HK-2 (cell line): ENCODE results near the gene ETNK1.
"Not testable (repeated sequence)": the region's sequence is repeated elsewhere in the genome, so short reads cannot be mapped to it uniquely, and the experiment has no call there.

Experiments used
- DNase-seq: peaks from one replicate; pipeline ENCODE4 v3.0.0-alpha.2; 2018; ENCODE audit not compliant: unreplicated experiment

The ETNK1 gene

GRCh38 chr12:22624870-22625761, at the start of gene ETNK1:
TSS of gene ETNK1 (plus strand) at chr12:22625171. CDS start at chr12:22625431, 260 bp downstream.
- peak; percentile 94 for DNase-seq

GRCh38 chr12:22576065-22576464, 48.9 kb upstream of the ETNK1 start:
- DNase-seq: no peak

- no peak for DNase-seq
Observed at GRCh38 chr12:22576473-22576872, 48.5 kb upstream of the ETNK1 start.

GRCh38 chr12:22577667-22578066, 47.3 kb upstream of the ETNK1 start:
- DNase-seq: no peak

GRCh38 chr12:22578328-22578727, 46.6 kb upstream of the ETNK1 start:
- no peak for DNase-seq

- DNase-seq: no peak
Observed at GRCh38 chr12:22588817-22589216, 36.2 kb upstream of the ETNK1 start.

GRCh38 chr12:22593864-22594263, 31.1 kb upstream of the ETNK1 start:
- DNase-seq: no peak

GRCh38 chr12:22597539-22597938, 27.4 kb upstream of the ETNK1 start:
- not testable (repeated sequence) for DNase-seq

- DNase-seq: no peak
Observed at GRCh38 chr12:22598141-22598762, 26.7 kb upstream of the ETNK1 start.

GRCh38 chr12:22598763-22599161, 26.2 kb upstream of the ETNK1 start:
- no peak for DNase-seq

- DNase-seq: no peak
Observed at GRCh38 chr12:22600181-22600580, 24.8 kb upstream of the ETNK1 start.

GRCh38 chr12:22609501-22609900, 15.5 kb upstream of the ETNK1 start:
- DNase-seq: no peak

GRCh38 chr12:22610131-22610530, 14.8 kb upstream of the ETNK1 start:
- no peak for DNase-seq

GRCh38 chr12:22612822-22613221, 12.1 kb upstream of the ETNK1 start:
- DNase-seq: not testable (repeated sequence)

GRCh38 chr12:22615963-22616501, 8.9 kb upstream of the ETNK1 start:
- DNase-seq: no peak

- DNase-seq: no peak
Observed at GRCh38 chr12:22617630-22618029, 7.3 kb upstream of the ETNK1 start.

- no peak for DNase-seq
Observed at GRCh38 chr12:22624548-22624869, 462 bp upstream of the ETNK1 start.

GRCh38 chr12:22625762-22626294, 857 bp downstream of the ETNK1 start:
- peak; percentile 38 for DNase-seq

- no peak for DNase-seq
Observed at GRCh38 chr12:22626406-22626805, 1.4 kb downstream of the ETNK1 start.

GRCh38 chr12:22627371-22627770, 2.4 kb downstream of the ETNK1 start:
- no peak for DNase-seq

- no peak for DNase-seq
Observed at GRCh38 chr12:22628228-22628627, 3.3 kb downstream of the ETNK1 start.

- no peak for DNase-seq
Observed at GRCh38 chr12:22631863-22632463, 7.0 kb downstream of the ETNK1 start.
